ENCODE measurements around the gene LUM. TPM values are rescaled to one million over a fixed set of nuclear protein-coding genes. Genes with fewer than 3 reads are reported as not detected.

Gene LUM
- total and polyA plus RNA-seq, 3 experiments from 2014 or later: not detected

- Histone ChIP-seq H3K36me3 (ENCODE audit: insufficient read depth, low read length) (no peaks in the 10 kb centered on the region), H3K27me3 (ENCODE audit: insufficient read depth, low read length, poor library complexity, severe bottlenecking) (no peaks in the 10 kb centered on the region), H3K9me3 (ENCODE audit: low read length) (no peaks in the 10 kb centered on the region), H3K4me3 (ENCODE audit: low read length) (no peak overlapping the region), H3K27ac (ENCODE audit: low read depth, low read length) (no peak overlapping the region), H3K4me1 (ENCODE audit: insufficient read depth, low read length) (no peaks in the 10 kb centered on the region)
- ChIA-PET CTCF (no interaction called here), POLR2A (no interaction called here)
- Mint-ChIP-seq H3K27ac (no peak overlapping the region), H3K36me3 (no peaks in the 10 kb centered on the region), H3K9me3 (peaks cover 0 to 2% (median 0%) of the 10 kb centered on the region in 5 donors), H3K4me1 (no peaks in the 10 kb centered on the region), H3K4me3 (no peak overlapping the region), H3K27me3 (no peaks in the 10 kb centered on the region)
- no peak for DNase-seq
These were observed 12.1 kb upstream of the LUM start for GRCh38 chr12:91123236-91123916.

DNA sequence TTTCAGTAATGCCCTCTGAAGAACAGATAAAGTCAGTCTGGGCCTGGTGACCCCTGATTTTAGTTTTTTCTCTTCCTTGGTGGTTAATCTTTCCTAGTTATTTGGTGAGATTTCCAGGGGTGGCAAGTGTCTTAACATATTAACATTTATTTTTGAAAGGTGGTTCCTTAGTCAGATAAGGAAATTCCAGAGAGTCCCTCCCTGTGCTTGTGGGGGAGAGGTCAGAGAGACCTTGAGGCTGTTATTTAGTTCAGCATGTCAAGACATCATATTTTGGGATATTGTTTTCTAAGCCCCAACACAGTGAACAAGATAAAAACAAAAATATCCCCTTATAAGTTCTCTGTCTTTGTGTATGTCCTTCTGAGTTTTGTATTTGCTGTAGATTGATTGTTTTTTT, 9.5 kb upstream of the LUM start:
- Mint-ChIP-seq H3K27me3 (no peaks in the 10 kb centered on the region), H3K36me3 (no peaks in the 10 kb centered on the region), H3K9me3 (peaks cover 0 to 2% (median 0%) of the 10 kb centered on the region in 5 donors), H3K27ac (no peak overlapping the region), H3K4me3 (no peak overlapping the region), H3K4me1 (no peaks in the 10 kb centered on the region)
- no peak overlapping the region for H3K27ac ChIP-seq (ENCODE audit: low read depth, low read length)
- no peak overlapping the region for H3K4me3 ChIP-seq (ENCODE audit: low read length)
- no peaks in the 10 kb centered on the region for H3K4me1 ChIP-seq (ENCODE audit: insufficient read depth, low read length)
- no peaks in the 10 kb centered on the region for H3K27me3 ChIP-seq (ENCODE audit: insufficient read depth, low read length, poor library complexity, severe bottlenecking)
- DNase-seq: no peak
- no peaks in the 10 kb centered on the region for H3K36me3 ChIP-seq (ENCODE audit: insufficient read depth, low read length)
- no peaks in the 10 kb centered on the region for H3K9me3 ChIP-seq (ENCODE audit: low read length)
- ChIA-PET CTCF (no interaction called here), POLR2A (no interaction called here)

GRCh38 chr12:91119089-91119488, 7.8 kb upstream of the LUM start:
- peaks cover 0 to 2% (median 0%) of the 10 kb centered on the region in 5 donors for H3K9me3 Mint-ChIP-seq
- no peaks in the 10 kb centered on the region for H3K4me1 ChIP-seq (ENCODE audit: insufficient read depth, low read length)
- POLR2A ChIA-PET: no interaction called here
- H3K4me3 Mint-ChIP-seq: no peak overlapping the region
- no peak overlapping the region for H3K27ac ChIP-seq (ENCODE audit: low read depth, low read length)
- no peaks in the 10 kb centered on the region for H3K36me3 Mint-ChIP-seq
- H3K4me1 Mint-ChIP-seq: no peaks in the 10 kb centered on the region
- H3K27me3 ChIP-seq (ENCODE audit: insufficient read depth, low read length, poor library complexity, severe bottlenecking): no peaks in the 10 kb centered on the region
- H3K4me3 ChIP-seq (ENCODE audit: low read length): no peak overlapping the region
- no peak for DNase-seq
- H3K27me3 Mint-ChIP-seq: no peaks in the 10 kb centered on the region
- CTCF ChIA-PET: interaction anchor here (1.0 kb wide), 1 partner anchor 11 kb away, joined by 3 read pairs; no protein-coding TSS in a partner anchor
- H3K27ac Mint-ChIP-seq: no peak overlapping the region
- no peaks in the 10 kb centered on the region for H3K9me3 ChIP-seq (ENCODE audit: low read length)
- no peaks in the 10 kb centered on the region for H3K36me3 ChIP-seq (ENCODE audit: insufficient read depth, low read length)

GRCh38 chr12:91113621-91114020, 2.3 kb upstream of the LUM start:
- no peak for DNase-seq
- H3K27ac Mint-ChIP-seq: no peak overlapping the region
- no peaks in the 10 kb centered on the region for H3K27me3 ChIP-seq (ENCODE audit: insufficient read depth, low read length, poor library complexity, severe bottlenecking)
- no peaks in the 10 kb centered on the region for H3K4me1 Mint-ChIP-seq
- H3K4me1 ChIP-seq (ENCODE audit: insufficient read depth, low read length): no peaks in the 10 kb centered on the region
- no peaks in the 10 kb centered on the region for H3K36me3 ChIP-seq (ENCODE audit: insufficient read depth, low read length)
- H3K27me3 Mint-ChIP-seq: peaks cover 0 to 2% of the 10 kb centered on the region in 2 donors
- H3K4me3 Mint-ChIP-seq: no peak overlapping the region
- no peaks in the 10 kb centered on the region for H3K36me3 Mint-ChIP-seq
- H3K4me3 ChIP-seq (ENCODE audit: low read length): no peak overlapping the region
- POLR2A ChIA-PET: no interaction called here
- H3K27ac ChIP-seq (ENCODE audit: low read depth, low read length): no peak overlapping the region
- no peaks in the 10 kb centered on the region for H3K9me3 ChIP-seq (ENCODE audit: low read length)
- CTCF ChIA-PET: no interaction called here
- H3K9me3 Mint-ChIP-seq: no peaks in the 10 kb centered on the region

DNA sequence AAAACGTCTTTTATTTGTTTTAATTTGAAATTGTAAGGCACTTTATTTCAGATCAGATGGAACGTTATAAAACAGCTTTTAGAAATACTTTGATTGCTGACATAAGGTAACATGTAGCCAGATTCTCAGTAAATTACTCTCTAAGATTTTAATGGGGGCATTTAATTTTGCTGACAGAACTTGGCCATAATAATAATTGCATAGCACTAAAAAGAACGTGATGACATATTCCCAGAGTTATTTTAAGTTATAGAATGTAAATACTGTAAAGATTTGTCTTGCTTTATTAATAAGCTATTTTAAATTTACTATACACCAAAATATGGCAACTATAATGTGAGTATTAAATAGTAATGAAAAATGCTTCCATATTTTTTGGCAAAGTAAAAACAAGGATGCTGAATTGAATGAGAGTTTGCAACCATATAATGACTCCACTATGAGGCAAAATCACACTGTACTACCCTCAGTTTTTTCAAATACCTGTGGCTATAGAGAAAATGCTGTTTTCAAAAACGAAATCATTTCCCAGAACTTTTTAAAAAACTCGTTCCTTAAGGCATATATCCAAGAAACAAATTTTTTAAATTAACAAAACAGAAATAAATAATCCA, 876 bp downstream of the LUM start:
- DNase-seq: no peak

DNA sequence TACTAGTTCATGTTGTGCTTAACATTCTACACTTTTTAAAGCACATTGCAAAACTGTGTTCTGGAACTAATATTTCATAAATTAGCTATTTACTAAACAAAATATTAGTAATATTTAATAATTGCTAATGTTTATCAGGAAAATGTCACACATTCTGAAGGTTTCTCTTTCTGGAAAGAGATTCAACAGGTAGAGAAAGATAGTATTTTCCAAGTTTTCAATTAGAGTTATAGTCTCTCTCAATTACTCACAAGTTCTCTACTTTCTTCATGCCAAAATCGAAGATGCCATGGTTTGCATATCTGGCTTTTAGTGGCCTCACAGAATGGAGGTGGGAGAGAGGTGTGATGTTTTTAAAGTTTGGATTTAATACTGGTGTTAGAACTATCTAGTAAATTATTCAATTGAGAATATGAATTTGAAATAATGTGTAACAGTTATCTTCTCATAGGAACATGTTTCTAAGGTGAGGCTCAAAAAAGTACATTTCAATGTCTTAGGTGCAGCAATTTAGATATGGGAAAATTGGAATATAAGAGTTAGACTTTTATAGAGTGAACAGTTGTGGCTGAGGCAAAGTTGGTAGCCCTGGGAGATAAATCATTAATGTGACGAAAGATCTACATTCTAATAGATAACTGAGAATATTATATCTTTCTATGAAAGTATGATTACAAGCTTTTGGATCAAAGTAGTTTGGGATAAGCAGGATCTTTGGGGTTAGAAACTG, 1.5 kb downstream of the LUM start:
- no peak for DNase-seq
- H3K9me3 Mint-ChIP-seq: peaks cover 0 to 2% (median 0%) of the 10 kb centered on the region in 5 donors
- CTCF ChIA-PET: no interaction called here
- POLR2A ChIA-PET: no interaction called here
- no peaks in the 10 kb centered on the region for H3K36me3 Mint-ChIP-seq
- no peak overlapping the region for H3K4me3 Mint-ChIP-seq
- H3K27ac ChIP-seq (ENCODE audit: low read depth, low read length): no peak overlapping the region
- peaks cover 0 to 2% of the 10 kb centered on the region in 2 donors for H3K27me3 Mint-ChIP-seq
- no peak overlapping the region for H3K4me3 ChIP-seq (ENCODE audit: low read length)
- H3K9me3 ChIP-seq (ENCODE audit: low read length): no peaks in the 10 kb centered on the region
- no peaks in the 10 kb centered on the region for H3K27me3 ChIP-seq (ENCODE audit: insufficient read depth, low read length, poor library complexity, severe bottlenecking)
- H3K4me1 Mint-ChIP-seq: no peaks in the 10 kb centered on the region
- no peaks in the 10 kb centered on the region for H3K36me3 ChIP-seq (ENCODE audit: insufficient read depth, low read length)
- H3K4me1 ChIP-seq (ENCODE audit: insufficient read depth, low read length): no peaks in the 10 kb centered on the region
- H3K27ac Mint-ChIP-seq: no peak overlapping the region

More for the DNA sequence above, 876 bp downstream of the LUM start:
- Histone ChIP-seq H3K4me3 (ENCODE audit: low read length) (no peak overlapping the region), H3K36me3 (ENCODE audit: insufficient read depth, low read length) (no peaks in the 10 kb centered on the region), H3K9me3 (ENCODE audit: low read length) (no peaks in the 10 kb centered on the region), H3K27ac (ENCODE audit: low read depth, low read length) (no peak overlapping the region), H3K4me1 (ENCODE audit: insufficient read depth, low read length) (no peaks in the 10 kb centered on the region), H3K27me3 (ENCODE audit: insufficient read depth, low read length, poor library complexity, severe bottlenecking) (no peaks in the 10 kb centered on the region)
- no peaks in the 10 kb centered on the region for H3K36me3 Mint-ChIP-seq
- CTCF ChIA-PET: no interaction called here
- peaks cover 0 to 2% (median 0%) of the 10 kb centered on the region in 5 donors for H3K9me3 Mint-ChIP-seq
- no peak overlapping the region for H3K4me3 Mint-ChIP-seq
- POLR2A ChIA-PET: no interaction called here
- H3K4me1 Mint-ChIP-seq: no peaks in the 10 kb centered on the region
- peaks cover 0 to 2% of the 10 kb centered on the region in 2 donors for H3K27me3 Mint-ChIP-seq
- no peak overlapping the region for H3K27ac Mint-ChIP-seq

GRCh38 chr12:91109148-91109564, 2.1 kb downstream of the LUM start:
- no peaks in the 10 kb centered on the region for H3K4me1 ChIP-seq (ENCODE audit: insufficient read depth, low read length)

DNA sequence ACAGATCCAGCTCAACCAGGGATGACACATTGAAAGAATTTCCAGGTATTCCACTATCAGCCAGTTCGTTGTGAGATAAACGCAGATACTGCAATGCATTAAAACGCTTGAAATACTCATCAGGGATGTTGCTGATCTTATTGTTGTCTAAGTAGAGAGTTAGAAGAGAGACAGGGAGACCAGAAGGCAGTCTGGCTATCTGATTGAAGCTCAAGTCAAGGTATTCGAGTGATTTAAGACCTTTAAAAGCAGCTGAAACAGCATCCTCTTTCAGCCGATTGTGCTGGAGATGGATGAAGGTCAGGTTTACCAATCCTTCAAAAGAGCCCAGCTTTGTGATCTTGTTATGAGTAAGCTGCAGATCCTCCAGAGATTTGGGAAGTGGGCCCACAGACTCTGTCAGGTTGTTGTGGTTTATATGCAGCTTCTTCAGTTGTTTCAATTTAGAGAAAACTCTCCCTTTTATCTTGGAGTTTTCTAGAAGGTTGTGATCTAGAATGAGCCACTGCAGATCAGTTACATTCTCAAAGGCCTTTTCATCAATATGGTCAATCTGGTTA, 3.0 kb downstream of the LUM start:
- no peaks in the 10 kb centered on the region for H3K36me3 ChIP-seq (ENCODE audit: insufficient read depth, low read length)
- POLR2A ChIA-PET: no interaction called here
- H3K27ac Mint-ChIP-seq: no peak overlapping the region
- H3K4me3 Mint-ChIP-seq: no peak overlapping the region
- no peaks in the 10 kb centered on the region for H3K36me3 Mint-ChIP-seq
- H3K4me1 ChIP-seq (ENCODE audit: insufficient read depth, low read length): no peaks in the 10 kb centered on the region
- DNase-seq: no peak
- peaks cover 0 to 2% of the 10 kb centered on the region in 2 donors for H3K27me3 Mint-ChIP-seq
- H3K9me3 Mint-ChIP-seq: peaks cover 0 to 2% (median 0%) of the 10 kb centered on the region in 5 donors
- H3K4me3 ChIP-seq (ENCODE audit: low read length): no peak overlapping the region
- no peaks in the 10 kb centered on the region for H3K27me3 ChIP-seq (ENCODE audit: insufficient read depth, low read length, poor library complexity, severe bottlenecking)
- no peaks in the 10 kb centered on the region for H3K9me3 ChIP-seq (ENCODE audit: low read length)
- H3K4me1 Mint-ChIP-seq: no peaks in the 10 kb centered on the region
- H3K27ac ChIP-seq (ENCODE audit: low read depth, low read length): no peak overlapping the region
- CTCF ChIA-PET: interaction anchor here (0.9 kb wide), 1 partner anchor 11 kb away, joined by 3 read pairs; no protein-coding TSS in a partner anchor

More at GRCh38 chr12:91109148-91109564, 2.1 kb downstream of the LUM start:
- Mint-ChIP-seq H3K9me3 (peaks cover 0 to 2% (median 0%) of the 10 kb centered on the region in 5 donors), H3K27me3 (peaks cover 0 to 2% of the 10 kb centered on the region in 2 donors), H3K27ac (no peak overlapping the region), H3K4me3 (no peak overlapping the region), H3K4me1 (no peaks in the 10 kb centered on the region), H3K36me3 (no peaks in the 10 kb centered on the region)
- no peak for DNase-seq
- H3K9me3 ChIP-seq (ENCODE audit: low read length): no peaks in the 10 kb centered on the region
- POLR2A ChIA-PET: no interaction called here
- CTCF ChIA-PET: no interaction called here
- H3K36me3 ChIP-seq (ENCODE audit: insufficient read depth, low read length): no peaks in the 10 kb centered on the region
- no peak overlapping the region for H3K27ac ChIP-seq (ENCODE audit: low read depth, low read length)
- H3K4me3 ChIP-seq (ENCODE audit: low read length): no peak overlapping the region
- no peaks in the 10 kb centered on the region for H3K27me3 ChIP-seq (ENCODE audit: insufficient read depth, low read length, poor library complexity, severe bottlenecking)
